GM19438 (cell line): ENCODE results near the gene MTMR3.
"Not testable (repeated sequence)": the region's sequence is repeated elsewhere in the genome, so short reads cannot be mapped to it uniquely, and the experiment has no call there.

ENCODE experiments used
- ATAC-seq: cut with Tn5 transposase; IDR thresholded peaks from one replicate; pipeline ENCODE4 v1.9.1; 2021; ENCODE audit warnings: low read depth; ENCODE audit not compliant: unreplicated experiment

Gene MTMR3

DNA sequence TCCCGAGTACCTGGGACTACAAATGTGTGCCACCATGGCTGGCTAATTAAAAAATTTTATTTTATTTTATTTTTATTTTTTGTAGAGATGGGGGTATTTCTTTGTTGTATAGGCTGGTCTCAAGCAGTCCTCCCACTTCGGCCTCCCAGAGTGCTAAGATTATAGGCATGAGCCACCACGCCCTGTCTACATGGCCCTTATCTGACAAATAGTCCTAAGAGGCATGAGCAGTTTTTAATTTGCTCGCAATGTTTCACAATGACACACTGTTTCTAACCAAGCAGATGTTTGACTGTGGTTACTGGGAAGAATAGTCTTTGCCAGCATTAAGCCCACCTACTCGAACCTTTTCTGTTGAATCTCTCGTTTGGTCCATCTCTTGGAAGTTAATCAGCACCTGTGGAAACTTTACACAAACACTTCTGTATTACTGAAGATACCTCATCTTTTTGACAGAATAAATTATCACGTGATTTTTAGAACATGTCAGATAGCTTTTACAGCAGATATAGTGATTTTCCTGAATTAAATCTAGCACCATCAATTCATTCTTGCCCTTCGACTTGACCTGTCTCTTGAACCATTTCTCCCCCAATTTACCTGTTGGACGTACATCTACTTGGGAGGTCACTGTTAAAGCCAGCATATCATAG lies 71.4 kb downstream of the MTMR3 start:
- ATAC-seq = no peak

GRCh38 chr22:29956680-29957079 lies 73.7 kb downstream of the MTMR3 start:
- ATAC-seq = no peak

DNA sequence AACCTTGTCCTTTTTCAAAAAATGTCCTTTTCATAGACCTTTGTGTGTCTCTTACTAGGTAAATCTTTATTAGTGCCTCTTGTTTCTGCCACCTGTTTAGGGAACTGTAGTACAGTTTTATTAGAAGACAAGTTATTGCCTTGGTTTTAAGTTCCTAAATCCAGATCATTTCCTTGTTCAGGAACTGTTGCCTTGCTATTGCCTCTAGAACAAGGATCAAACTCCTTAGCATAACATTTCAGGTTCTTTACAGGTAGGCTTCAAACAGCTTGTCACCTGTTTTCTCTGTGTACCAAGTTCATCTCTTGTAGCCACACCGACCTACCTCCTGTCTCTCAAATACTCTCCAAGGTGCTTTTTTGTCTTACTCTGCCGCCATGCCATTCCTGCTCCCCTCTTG lies 75.2 kb downstream of the MTMR3 start:
- ATAC-seq = no peak

- no peak for ATAC-seq
Observed at GRCh38 chr22:29964776-29965175, 81.8 kb downstream of the MTMR3 start.

GRCh38 chr22:29967461-29967860 lies 84.5 kb downstream of the MTMR3 start:
- ATAC-seq = no peak

DNA sequence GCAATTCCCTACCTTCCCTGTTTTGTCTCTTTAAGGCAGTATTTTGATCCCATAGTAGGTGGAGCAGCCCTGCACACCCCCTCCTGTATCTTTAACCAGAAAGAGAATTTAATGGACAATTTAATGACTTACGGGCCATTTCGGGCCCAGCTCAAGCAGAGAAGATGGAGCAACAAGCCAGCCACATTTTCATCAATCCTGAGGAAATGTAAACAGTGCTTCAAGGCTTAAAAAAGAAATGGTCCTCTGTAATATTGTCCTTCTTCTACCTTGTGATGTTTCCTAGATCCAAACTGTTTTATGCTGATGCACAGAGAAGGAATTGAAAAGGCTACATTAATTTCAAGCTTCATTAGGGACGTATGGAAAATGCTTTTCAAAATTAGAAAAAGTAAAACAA lies 88.6 kb downstream of the MTMR3 start:
- ATAC-seq = no peak

DNA sequence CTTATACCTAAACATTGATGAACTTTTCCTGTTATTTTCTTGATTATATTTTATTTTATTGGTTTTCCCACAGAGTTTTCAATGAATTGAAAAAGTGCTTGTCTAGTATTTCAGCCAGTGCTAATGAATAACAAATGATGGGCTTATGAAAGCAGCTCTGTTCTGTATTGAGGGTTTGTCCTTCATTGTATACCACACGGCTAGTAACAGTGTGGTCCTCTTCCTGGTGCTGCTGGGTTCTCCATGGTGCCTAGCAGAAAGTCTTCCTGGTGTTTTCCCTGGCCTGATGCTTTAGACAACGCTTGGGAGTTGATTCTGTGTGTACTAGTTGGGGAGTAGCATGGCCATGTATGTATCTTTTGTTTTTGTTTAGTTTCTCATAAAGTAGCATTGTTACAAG lies 89.1 kb downstream of the MTMR3 start:
- no peak for ATAC-seq

GRCh38 chr22:29973269-29973668 lies 90.3 kb downstream of the MTMR3 start:
- ATAC-seq = no peak

- ATAC-seq = not testable (repeated sequence)
Observed at GRCh38 chr22:29973680-29974079, 90.7 kb downstream of the MTMR3 start.

GRCh38 chr22:29975494-29975893 lies 92.5 kb downstream of the MTMR3 start:
- no peak for ATAC-seq

GRCh38 chr22:29977107-29977506 lies 94.1 kb downstream of the MTMR3 start:
- no peak for ATAC-seq

DNA sequence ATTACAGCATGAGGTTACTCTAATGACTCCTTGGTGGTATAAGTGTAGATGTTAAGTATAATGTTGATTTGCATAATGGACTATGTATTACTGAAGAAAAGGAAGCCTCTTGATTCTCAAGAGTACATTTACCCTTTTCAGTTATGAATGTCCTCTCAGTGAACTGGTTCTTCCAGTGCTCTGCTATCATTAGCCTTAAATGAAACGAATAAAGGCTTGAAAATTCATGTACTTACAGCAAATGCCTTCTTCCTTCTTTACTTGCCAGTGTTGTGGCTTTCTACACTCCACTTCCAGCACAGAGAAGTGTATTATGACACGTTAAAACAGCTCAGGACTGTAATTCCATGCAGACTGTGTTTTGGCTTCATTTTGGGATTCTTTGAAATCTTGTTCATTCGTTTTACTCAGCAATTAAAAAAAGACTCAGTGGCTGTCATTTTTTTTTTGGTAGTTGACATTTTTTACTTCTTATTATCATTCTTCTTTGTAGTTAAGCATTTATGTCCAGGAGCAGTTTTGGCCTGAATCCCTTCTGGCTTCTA lies 96.9 kb downstream of the MTMR3 start:
- peak; percentile 81 for ATAC-seq

GRCh38 chr22:29983296-29983917 lies 100.4 kb downstream of the MTMR3 start:
- no peak for ATAC-seq

GRCh38 chr22:29985912-29986311 lies 102.9 kb downstream of the MTMR3 start:
- ATAC-seq = no peak

- ATAC-seq = no peak
Observed at GRCh38 chr22:29987137-29987536, 104.2 kb downstream of the MTMR3 start.

- ATAC-seq = no peak
Observed at GRCh38 chr22:29988719-29989118, 105.7 kb downstream of the MTMR3 start.

GRCh38 chr22:29989446-29989845 lies 106.5 kb downstream of the MTMR3 start:
- no peak for ATAC-seq

- no peak for ATAC-seq
Observed at GRCh38 chr22:29992341-29993275, 109.6 kb downstream of the MTMR3 start.

GRCh38 chr22:29994027-29994715 lies 111.2 kb downstream of the MTMR3 start:
- ATAC-seq = no peak

GRCh38 chr22:29994943-29995342 lies 112.0 kb downstream of the MTMR3 start:
- no peak for ATAC-seq

GRCh38 chr22:29997107-29997506 lies 114.1 kb downstream of the MTMR3 start:
- ATAC-seq = no peak
